CD4-positive, alpha-beta T cell treated with Interleukin-17A for 1 hour (primary cell): ENCODE results near the gene OR4D9.
A peak's percentile ranks its signal among the peaks of the same experiment; 100 is the strongest.
"Not testable (repeated sequence)": the region's sequence is repeated elsewhere in the genome, so short reads cannot be mapped to it uniquely, and the experiment has no call there.

Experiments
- DNase-seq: peaks from one replicate; pipeline ENCODE4 v3.0.0-alpha.2; 2020

The OR4D9 gene

DNA sequence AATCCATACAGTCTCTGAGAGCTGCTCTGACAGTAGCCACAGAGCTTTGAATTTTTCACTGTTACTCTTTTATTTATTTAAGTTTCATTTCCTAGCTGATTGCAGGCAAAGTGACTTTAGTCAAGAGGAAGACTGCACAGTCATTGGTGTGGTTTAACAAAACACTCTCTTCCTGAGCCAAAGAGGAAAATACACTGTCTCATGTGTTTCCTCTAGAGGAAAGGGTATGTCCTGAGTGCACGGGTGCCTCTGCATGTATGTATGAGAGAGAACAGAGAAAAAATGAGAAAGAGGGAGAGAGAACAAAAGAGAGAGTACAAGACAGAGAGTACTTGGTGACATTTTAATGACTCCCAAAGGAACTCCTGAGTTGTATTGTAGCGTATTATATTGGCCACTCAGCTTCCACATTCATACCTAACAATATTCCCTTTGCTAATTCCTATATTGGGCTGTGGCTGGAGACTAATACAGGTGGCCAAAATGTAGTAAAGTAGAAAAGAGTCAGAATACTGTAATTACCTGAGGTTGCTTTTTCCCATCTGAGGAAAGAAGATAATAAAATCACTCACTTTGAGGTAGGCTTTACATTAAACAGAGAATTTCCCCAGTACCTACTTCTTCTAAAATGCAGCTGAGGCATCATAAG, at the start of gene OR4D9:
OR4D9 (plus strand) TSS at position 599 of the 649 bp plus-strand sequence. CDS start 3,374 bp downstream, outside the sequence.
- DNase-seq: peak; percentile 5

GRCh38 chr11:59463190-59463641, 48.1 kb upstream of the OR4D9 start:
- DNase-seq: no peak

DNA sequence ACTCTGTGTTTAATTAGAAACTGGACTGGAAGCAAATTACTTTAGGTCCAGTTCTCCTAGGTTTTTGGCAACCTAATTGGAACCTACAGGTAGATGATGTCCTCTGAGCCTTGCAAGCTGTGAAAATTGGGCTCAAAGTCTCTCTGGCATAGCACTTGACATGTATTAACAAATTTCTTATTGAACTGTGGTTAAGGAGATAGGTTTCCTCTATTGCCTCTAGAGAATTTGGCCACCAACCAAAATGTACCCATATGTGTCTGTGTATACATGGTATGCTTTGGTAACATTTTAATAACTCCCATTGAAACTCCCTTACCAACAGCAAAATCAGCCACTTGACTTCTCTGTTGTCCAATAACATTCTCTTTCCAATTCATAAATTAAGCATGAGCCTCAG, 38.3 kb upstream of the OR4D9 start, which contains the start of gene OR4D10:
OR4D10 (plus strand) TSS at position 301 of the 400 bp plus-strand sequence. CDS start 4,115 bp downstream, outside the sequence.
- DNase-seq: no peak

GRCh38 chr11:59475176-59475575, 36.2 kb upstream of the OR4D9 start:
- no peak for DNase-seq

DNA sequence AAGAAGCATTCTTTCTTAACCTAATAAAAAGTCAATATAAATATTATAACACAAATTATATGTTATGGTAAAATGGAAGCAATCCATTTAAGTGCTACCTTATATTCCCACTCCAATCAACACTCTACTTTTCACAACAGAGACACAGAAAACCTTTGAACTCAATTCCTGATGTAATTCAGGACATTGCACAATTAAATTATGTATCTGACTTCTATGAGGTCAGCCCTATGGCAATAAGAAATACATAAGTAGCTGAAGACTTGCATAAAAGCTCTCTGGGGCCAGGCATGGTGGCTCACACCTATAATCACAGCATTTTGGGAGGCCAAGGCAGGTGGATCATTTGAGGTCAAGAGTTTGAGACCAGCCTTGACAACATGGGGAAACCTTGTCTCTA, 31.4 kb upstream of the OR4D9 start:
- DNase-seq: no peak

DNA sequence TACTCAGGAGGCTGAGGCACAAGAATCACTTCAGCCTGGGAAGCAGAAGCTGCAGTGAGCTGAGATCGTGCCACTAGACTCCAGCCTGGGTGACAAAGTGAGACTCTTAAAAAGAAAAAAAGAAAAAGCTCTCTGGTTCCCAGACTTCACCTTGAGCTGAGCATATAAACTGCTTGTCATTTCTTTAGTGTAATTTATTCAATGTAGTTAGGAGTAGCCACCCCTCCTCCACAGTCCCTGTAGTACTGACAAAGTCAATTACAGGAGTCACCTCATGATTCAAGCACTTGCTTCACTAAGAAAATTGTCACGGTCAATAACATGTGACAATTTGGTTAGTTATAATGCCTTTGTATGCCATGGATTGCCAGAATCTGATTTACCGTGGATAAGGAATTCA, 31.0 kb upstream of the OR4D9 start:
- DNase-seq: no peak

- DNase-seq: no peak
Measured at GRCh38 chr11:59501931-59502330, 9.4 kb upstream of the OR4D9 start.

GRCh38 chr11:59503276-59503675, 8.1 kb upstream of the OR4D9 start, which contains the start of gene OR4D11:
TSS of gene OR4D11 (plus strand) at chr11:59503576. CDS start at chr11:59503576, 0 bp downstream.
- no peak for DNase-seq

DNA sequence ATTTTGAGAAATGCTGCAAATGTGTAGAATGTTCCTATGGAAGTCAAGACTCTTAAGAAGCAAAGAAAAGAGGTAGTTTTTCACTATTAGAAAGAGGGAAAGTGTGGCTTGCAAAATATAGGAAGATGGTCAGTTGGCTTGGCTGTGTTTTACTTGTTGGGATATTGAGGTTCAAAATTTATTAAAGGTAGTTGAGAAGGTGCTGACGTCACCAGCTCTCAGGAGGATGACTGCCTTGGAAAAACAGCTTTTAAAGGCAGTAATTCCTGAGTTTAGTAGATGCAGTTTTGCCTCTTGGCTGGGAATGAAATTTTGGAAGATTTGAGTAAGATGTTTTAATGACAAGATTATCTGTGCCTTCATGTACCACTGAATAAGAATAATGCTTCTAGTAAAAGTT, 336 bp downstream of the OR4D9 start:
- DNase-seq: no peak

DNA sequence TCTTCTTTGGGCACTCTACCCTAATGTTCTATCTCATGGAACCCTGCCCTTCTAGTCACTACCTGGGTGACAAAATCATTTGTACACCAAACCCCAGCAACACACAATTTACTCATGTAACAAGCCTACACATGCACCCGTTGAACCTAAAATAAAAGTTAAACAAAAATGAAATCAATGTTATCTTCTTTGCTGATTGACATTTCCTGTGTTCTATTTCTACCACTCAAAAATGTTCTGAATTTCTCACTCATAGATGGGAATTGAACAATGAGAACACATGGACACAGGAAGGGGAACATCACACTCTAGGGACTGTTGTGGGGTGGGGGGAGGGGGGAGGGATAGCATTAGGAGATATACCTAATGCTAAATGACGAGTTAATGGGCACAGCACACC, 8.8 kb downstream of the OR4D9 start:
- DNase-seq: not testable (repeated sequence)

- DNase-seq: no peak
Measured at GRCh38 chr11:59520741-59521140, 9.4 kb downstream of the OR4D9 start.

DNA sequence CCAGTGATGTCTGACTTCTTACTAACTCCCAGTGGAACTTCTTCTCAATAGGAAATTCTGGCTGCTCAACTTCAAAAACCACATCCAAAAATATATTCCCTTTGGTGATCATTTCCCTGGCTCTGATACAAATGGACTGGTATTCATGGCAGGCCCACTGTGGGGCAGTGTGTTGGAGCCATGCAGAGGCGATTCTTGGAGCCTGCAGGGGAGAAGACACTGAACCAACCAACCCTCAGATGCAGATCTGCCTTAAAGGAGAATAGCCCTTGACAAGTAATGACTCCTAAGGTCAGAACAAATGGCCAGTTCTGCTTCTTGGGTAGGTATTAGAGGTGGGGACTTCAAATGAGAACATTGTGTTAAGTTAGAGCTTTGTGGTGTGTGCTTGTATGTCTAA, 12.2 kb downstream of the OR4D9 start:
- no peak for DNase-seq

GRCh38 chr11:59528711-59529110, 17.4 kb downstream of the OR4D9 start:
- no peak for DNase-seq

DNA sequence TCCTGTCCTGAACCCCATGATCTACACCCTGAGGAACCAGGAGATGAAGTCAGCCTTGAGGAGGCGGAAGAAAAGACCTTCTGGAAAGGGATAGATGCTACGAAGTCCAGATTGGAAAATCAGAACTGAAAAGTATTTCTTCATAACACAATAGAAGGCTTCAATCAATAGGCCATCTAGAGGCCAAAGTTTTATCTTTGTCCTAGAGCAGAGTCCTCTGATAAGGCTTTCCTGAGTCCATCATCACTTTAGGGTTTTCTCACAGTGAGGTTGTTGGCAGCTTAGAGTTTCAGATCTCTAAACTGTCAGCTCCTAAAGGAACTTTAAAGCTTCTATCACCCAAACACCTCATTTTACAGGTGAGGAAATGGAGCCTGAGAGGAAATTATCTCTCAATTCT, 21.3 kb downstream of the OR4D9 start:
- no peak for DNase-seq

- DNase-seq: no peak
Measured at GRCh38 chr11:59534676-59535075, 23.3 kb downstream of the OR4D9 start.

- no peak for DNase-seq
Measured at GRCh38 chr11:59542142-59542810, 30.9 kb downstream of the OR4D9 start.

DNA sequence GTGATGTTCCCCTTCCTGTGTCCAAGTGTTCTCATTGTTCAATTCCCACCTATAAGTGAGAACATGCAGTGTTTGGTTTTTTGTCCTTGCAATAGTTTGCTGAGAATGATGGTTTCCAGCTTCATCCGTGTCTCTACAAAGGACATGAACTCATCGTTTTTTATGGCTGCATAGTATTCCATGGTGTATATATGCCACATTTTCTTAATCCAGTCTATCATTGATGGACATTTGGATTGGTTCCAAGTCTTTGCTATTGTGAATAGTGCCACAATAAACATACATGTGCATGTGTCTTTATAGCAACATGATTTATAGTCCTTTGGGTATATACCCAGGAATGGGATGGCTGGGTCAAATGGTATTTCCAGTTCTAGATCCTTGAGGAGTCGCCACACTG, 32.4 kb downstream of the OR4D9 start:
- not testable (repeated sequence) for DNase-seq

DNA sequence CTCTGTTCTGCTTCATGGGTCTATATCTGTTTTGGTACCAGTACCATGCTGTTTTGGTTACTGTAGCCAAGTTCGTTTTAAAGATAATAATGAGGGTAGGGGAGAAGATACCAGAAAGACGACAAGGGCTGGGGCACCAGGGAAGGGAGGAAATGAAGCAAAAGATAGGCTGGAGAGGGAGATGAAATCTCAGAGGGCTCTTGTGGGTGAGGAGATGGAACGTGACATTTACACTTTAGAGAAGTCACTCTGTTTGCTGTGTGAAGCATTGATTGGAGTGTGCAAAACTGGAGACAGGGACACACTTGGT, 33.5 kb downstream of the OR4D9 start:
- DNase-seq: no peak

GRCh38 chr11:59545179-59546020, 34.1 kb downstream of the OR4D9 start:
- no peak for DNase-seq

DNA sequence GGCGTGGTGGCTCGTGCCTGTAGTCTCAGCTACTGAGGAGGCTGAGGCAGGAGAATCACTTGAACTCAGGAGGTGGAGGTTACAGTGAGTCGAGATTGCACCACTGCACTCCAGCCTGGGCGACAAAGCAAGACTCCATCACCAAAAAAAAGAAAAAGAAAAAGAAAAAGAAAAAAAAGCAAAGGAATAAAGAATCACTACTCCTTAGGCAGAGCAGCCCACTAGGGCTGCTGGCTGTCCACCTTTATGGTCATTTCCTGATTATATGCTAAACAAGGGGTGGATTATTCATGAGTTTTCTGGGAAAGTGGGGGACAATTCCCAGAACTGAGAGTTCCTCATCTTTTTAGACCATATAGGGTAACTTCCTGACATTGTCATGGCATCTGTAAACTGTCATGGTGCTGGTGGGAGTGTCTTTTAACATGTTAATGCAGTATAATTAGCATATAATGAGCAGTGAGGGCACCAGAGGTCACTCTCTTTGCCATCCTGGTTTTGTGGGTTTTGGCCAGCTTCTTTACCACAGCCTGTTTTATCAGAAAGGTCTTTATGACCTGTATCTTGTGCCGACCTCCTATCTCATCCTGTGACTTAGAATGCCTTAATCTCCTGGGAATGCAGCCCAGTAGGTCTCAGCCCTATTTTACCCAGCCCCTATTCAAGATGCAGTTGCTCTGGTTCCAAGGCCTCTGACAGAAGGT, 36.4 kb downstream of the OR4D9 start:
- DNase-seq: not testable (repeated sequence)

GRCh38 chr11:59548309-59548656, 36.9 kb downstream of the OR4D9 start:
- DNase-seq: no peak

- peak; percentile 92 for DNase-seq
Measured at GRCh38 chr11:59550368-59550841, 39.1 kb downstream of the OR4D9 start.
